ENCODE results near the gene KIF13A.

DNA sequence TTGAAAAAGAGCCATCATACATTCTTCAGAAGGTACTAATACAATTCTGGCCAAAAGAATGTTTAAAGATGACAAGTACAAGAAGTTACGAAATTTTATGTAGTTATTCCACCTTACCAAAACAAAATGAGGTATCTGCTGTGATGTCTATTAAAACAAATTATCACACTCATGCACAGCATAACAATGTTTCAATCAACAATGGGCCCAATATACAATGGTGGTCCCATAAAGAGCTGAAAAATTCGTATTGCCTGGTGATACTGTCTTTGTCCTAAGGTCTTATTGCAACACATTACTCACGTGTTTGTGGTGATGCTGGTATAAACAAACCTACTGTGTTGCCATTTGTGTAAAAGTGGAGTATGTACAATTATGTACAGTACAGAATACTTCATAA lies 277.1 kb downstream of the KIF13A start:
- TF ChIP-seq EZH2 (optimal IDR thresholded peaks at IDR 0.05; ENCODE audit: low read depth, low read length): no peak
- TF ChIP-seq, protein P1, sequence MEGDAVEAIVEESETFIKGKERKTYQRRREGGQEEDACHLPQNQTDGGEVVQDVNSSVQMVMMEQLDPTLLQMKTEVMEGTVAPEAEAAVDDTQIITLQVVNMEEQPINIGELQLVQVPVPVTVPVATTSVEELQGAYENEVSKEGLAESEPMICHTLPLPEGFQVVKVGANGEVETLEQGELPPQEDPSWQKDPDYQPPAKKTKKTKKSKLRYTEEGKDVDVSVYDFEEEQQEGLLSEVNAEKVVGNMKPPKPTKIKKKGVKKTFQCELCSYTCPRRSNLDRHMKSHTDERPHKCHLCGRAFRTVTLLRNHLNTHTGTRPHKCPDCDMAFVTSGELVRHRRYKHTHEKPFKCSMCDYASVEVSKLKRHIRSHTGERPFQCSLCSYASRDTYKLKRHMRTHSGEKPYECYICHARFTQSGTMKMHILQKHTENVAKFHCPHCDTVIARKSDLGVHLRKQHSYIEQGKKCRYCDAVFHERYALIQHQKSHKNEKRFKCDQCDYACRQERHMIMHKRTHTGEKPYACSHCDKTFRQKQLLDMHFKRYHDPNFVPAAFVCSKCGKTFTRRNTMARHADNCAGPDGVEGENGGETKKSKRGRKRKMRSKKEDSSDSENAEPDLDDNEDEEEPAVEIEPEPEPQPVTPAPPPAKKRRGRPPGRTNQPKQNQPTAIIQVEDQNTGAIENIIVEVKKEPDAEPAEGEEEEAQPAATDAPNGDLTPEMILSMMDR (IDR thresholded peaks at IDR 0.05; ENCODE audit: low read length): no peak
- no peak for TF ChIP-seq EZH2phosphoT487 (IDR thresholded peaks at IDR 0.05; ENCODE audit: low read length)

Data from MM.1S (cell line).